HepG2 (cell line): Measurements from ENCODE around the gene CDC123.

Experiments
- CTCF ChIP-seq: sonication (generic); formaldehyde crosslinking; IDR thresholded peaks from 2 replicates; pipeline ENCODE4 v1.5.0; 2020; ENCODE audit warnings: mild to moderate bottlenecking, missing genetic modification reagents, moderate library complexity
- ELF1 ChIP-seq: sonication (generic); formaldehyde crosslinking; IDR thresholded peaks from 2 replicates; pipeline ENCODE4 v1.4.0; 2020; ENCODE audit warnings: missing genetic modification reagents
- ELF4 ChIP-seq: sonication (generic); formaldehyde crosslinking; IDR thresholded peaks from 2 replicates; pipeline ENCODE4 v1.5.0; 2020; ENCODE audit warnings: missing genetic modification reagents, mild to moderate bottlenecking, moderate library complexity, borderline replicate concordance
- FOXA3 ChIP-seq: IDR thresholded peaks from 2 replicates; pipeline ENCODE4 v1.6.1; 2016; ENCODE audit warnings: missing genetic modification reagents, missing compliant biosample characterization
- FOXO4 ChIP-seq: sonication (generic); formaldehyde crosslinking; conservative IDR thresholded peaks from 2 replicates; pipeline ENCODE4 v1.8.1; 2023; ENCODE audit warnings: missing genetic modification reagents
- NONO ChIP-seq, 2 experiments: fragments of 450-650 bp in 1 of 2; sonication (generic) in 1 of 2; formaldehyde crosslinking in 1 of 2; IDR thresholded peaks in 1 of 2; conservative IDR thresholded peaks in 1 of 2; 2 replicates each; pipeline versions ENCODE4 v1.6.1 to v1.8.0; 2017 to 2022; ENCODE audit warnings: mild to moderate bottlenecking in 1 of 2, missing genetic modification reagents in 1 of 2, moderate library complexity in 1 of 2
- RFXAP ChIP-seq: sonication (generic); formaldehyde crosslinking; IDR thresholded peaks from 2 replicates; pipeline ENCODE4 v1.4.0; 2020; ENCODE audit warnings: missing genetic modification reagents, borderline replicate concordance
- TF ChIP-seq, protein P1 (sequence below), 2 experiments: IDR thresholded peaks; 2 replicates each; pipeline ENCODE4 v1.6.1; 2011 to 2012; ENCODE audit warnings: low read length in 2 of 2, borderline replicate concordance in 1 of 2, low read depth in 1 of 2, mild to moderate bottlenecking in 1 of 2, moderate library complexity in 1 of 2

GRCh38 chr10:12218991-12219390 is 23.0 kb downstream of the CDC123 start:
- TF ChIP-seq ELF1 (no peak), ELF4 (CRISPR knock-in tag) (no peak), CTCF (CRISPR knock-in tag) (no peak), FOXA3 (CRISPR knock-in tag) (no peak), FOXO4 (CRISPR knock-in tag) (no peak), RFXAP (CRISPR knock-in tag) (no peak), NONO (IDR thresholded peaks at IDR 0.05) (no peak), NONO (CRISPR knock-in tag; conservative IDR thresholded peaks at IDR 0.05) (no peak)
- TF ChIP-seq, protein P1, sequence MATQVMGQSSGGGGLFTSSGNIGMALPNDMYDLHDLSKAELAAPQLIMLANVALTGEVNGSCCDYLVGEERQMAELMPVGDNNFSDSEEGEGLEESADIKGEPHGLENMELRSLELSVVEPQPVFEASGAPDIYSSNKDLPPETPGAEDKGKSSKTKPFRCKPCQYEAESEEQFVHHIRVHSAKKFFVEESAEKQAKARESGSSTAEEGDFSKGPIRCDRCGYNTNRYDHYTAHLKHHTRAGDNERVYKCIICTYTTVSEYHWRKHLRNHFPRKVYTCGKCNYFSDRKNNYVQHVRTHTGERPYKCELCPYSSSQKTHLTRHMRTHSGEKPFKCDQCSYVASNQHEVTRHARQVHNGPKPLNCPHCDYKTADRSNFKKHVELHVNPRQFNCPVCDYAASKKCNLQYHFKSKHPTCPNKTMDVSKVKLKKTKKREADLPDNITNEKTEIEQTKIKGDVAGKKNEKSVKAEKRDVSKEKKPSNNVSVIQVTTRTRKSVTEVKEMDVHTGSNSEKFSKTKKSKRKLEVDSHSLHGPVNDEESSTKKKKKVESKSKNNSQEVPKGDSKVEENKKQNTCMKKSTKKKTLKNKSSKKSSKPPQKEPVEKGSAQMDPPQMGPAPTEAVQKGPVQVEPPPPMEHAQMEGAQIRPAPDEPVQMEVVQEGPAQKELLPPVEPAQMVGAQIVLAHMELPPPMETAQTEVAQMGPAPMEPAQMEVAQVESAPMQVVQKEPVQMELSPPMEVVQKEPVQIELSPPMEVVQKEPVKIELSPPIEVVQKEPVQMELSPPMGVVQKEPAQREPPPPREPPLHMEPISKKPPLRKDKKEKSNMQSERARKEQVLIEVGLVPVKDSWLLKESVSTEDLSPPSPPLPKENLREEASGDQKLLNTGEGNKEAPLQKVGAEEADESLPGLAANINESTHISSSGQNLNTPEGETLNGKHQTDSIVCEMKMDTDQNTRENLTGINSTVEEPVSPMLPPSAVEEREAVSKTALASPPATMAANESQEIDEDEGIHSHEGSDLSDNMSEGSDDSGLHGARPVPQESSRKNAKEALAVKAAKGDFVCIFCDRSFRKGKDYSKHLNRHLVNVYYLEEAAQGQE (IDR thresholded peaks at IDR 0.05; ENCODE audit: borderline replicate concordance in 1 of 2, low read depth in 1 of 2, low read length in 2 of 2): no peak
